HTR-8/SVneo (cell line): ENCODE data around the gene PTPN20.

Experiments
- DNase-seq: peaks from one replicate; pipeline ENCODE4 v3.0.0; 2011; ENCODE audit warnings: low spot score, mixed read lengths; ENCODE audit not compliant: insufficient read length
- FAIRE-seq: peaks from 2 replicates; lab custom pipeline; 2011; peaks lifted over from hg19 to GRCh38; lab: Jason Lieb, UNC

Gene PTPN20

GRCh38 chr10:47044741-47045140 is 133.5 kb downstream of the PTPN20 start:
- FAIRE-seq = no peak
- no peak for DNase-seq

GRCh38 chr10:47045331-47045861 is 134.2 kb downstream of the PTPN20 start:
- FAIRE-seq = no peak
- DNase-seq = no peak

DNA sequence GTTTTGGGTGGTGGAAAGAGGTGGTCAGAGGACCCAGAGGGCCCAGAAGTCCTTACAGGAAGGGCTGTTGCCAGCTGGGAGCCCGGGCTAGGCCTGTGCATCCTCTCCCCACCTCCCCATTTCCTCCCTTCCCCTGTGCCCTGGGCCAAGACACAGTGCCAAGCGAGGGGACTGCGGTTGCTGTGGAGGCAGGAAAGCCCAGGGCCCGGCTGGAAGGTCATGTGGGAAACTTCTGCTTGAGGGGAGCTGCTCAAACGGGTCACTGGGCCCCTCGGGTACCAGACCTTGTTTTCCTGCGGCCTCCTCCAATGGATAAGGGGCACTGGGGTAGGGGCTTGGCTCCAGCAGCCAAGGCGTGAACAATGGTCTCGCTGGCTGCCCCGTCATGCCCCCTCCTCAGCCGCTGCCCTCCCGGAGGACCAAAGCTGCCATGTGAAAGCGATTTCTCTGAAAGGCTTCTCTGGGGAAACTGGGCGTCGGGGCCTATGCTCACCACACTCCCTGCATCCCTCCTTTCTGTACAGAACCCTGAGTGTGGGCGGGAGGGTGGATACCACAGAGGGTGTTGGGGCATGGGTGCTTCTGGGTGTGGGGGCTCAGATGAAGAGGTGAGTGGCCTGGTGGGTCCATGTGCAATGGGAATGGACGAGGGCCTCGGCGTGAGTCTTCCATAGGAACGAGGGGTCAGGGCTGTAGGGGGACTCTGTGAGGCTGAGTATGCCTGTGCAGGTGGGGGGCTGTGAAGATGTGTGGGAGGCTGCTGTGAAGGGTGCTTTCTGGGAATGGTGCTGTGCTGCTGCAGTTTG is 135.3 kb downstream of the PTPN20 start:
- DNase-seq (no peak), FAIRE-seq (no peak)

- DNase-seq (no peak), FAIRE-seq (no peak)
These were observed 135.9 kb downstream of the PTPN20 start for GRCh38 chr10:47047127-47047504.

DNA sequence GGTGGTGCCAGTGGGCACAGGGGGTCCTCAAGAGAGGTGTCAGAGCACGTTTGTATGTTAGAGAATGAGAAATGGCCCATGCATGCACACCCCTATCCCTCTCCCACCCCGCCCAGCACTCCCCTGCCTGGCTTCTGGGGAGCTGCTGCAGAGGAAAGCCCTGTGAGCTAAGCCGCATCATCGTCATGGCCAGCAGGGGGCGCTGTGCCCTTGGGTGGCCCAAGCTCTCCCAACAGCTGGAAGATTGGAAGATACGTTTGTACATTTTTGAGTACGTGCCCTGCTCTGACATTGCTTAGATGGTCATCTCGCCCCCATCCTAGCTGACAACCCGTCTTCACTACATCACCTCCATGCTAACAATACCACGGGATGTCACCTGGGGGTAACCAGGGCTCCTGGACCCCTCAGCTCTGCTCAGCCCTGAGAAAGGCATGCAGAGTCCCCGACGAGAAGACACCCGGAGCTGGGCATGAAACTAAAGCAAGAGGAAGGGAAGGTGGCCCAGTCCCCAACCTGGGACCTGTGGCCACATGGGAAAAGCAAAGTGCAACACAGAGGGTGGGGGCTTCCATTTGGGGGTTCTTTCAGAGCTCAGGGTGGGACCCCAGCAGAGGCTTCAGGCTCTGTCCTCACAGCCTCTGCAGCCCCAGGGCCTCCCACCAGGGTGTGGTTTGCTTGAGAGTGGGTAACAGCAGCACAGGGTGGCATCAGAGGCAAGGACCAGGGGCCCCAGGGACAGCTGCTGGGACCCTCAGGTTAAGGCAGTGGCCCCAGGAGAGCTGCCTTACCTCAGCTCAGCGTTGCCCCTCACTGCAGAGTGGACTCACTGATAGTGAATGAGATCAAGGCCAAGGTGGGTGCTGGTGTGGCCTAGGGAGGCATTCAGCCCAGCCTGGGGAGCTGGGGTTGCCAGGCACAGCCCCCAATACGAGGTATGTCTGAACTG is 136.6 kb downstream of the PTPN20 start:
- peak; percentile 72 for DNase-seq
- peak; percentile 93 for FAIRE-seq

- DNase-seq = no peak
- no peak for FAIRE-seq
These were observed 137.3 kb downstream of the PTPN20 start for GRCh38 chr10:47048526-47048905.

GRCh38 chr10:47049056-47049851 is 138.0 kb downstream of the PTPN20 start:
- peak; percentile 36 for FAIRE-seq
- no peak for DNase-seq

DNA sequence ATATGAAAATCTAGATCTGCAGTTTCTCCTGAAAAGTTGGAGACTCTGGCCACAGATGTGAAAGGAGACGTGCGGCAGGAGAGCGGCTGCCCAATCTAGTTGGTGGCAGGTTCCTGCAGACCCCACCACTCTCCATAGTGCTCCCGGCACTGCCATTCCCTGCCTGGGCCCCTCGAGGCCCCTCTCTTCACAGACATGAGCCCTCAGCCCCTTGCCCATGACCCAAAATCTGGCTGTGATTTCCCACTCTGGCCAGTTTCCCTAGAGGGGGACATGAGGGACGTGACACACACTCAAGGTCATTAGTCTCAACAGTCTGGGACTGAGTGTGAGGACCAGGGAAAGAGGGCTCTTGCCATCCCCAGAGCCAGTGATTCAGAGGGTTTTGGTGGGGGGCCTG is 138.7 kb downstream of the PTPN20 start:
- FAIRE-seq = no peak
- DNase-seq = no peak

DNA sequence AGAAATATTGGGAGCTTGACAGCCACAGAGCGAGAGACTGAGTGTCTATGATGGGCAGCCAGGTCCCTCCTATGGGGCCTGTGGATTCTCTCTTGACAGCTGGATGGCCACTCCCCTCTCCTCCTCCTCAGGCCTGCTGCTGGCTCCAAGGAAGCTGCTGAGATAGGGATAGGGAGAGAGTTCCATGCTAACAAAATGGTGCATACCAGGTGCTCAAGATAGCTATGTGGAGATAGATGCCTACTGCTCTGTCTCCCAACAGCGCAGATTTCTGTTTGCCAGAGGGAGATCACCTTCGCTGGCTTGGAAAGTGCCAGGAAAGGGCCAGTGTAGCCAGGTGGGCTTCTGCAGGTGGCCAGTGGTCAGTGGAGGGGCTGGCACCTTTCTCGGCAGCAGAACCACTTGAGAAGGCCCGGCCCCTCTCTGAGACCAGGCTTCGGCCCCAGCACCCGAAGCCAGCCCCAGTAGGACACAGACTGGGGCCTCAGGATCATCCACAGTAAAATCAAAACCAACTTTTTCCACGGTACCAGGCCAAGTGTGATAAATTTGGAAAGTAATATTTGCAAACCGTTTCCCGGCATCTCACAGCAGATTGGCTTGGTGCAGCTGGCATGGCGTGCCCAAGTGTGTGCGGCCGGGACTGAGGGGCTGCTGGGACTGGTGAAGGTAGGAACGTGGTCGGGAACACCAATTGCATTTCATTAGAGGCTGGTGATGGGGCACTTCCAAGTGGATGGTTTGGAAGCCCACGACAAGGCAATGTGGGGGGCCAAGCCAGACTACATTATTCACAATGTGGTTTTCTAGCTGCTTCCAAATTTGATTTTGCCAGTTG is 139.6 kb downstream of the PTPN20 start:
- DNase-seq (no peak), FAIRE-seq (no peak)

- DNase-seq (no peak), FAIRE-seq (no peak)
These were observed 140.6 kb downstream of the PTPN20 start for GRCh38 chr10:47051741-47052238.
